HG02571 (cell line): ENCODE measurements around the gene GNA12.
"Not testable (repeated sequence)": the region's sequence is repeated elsewhere in the genome, so short reads cannot be mapped to it uniquely, and the experiment has no call there.

ENCODE experiments used
- ATAC-seq: cut with Tn5 transposase; IDR thresholded peaks from one replicate; pipeline ENCODE4 v1.9.1; 2021; ENCODE audit warnings: mild to moderate bottlenecking, moderate library complexity; ENCODE audit not compliant: unreplicated experiment

The GNA12 gene

GRCh38 chr7:2732388-2732787 is 111.7 kb downstream of the GNA12 start:
- no peak for ATAC-seq

GRCh38 chr7:2730846-2731770 is 113.0 kb downstream of the GNA12 start:
- no peak for ATAC-seq

DNA sequence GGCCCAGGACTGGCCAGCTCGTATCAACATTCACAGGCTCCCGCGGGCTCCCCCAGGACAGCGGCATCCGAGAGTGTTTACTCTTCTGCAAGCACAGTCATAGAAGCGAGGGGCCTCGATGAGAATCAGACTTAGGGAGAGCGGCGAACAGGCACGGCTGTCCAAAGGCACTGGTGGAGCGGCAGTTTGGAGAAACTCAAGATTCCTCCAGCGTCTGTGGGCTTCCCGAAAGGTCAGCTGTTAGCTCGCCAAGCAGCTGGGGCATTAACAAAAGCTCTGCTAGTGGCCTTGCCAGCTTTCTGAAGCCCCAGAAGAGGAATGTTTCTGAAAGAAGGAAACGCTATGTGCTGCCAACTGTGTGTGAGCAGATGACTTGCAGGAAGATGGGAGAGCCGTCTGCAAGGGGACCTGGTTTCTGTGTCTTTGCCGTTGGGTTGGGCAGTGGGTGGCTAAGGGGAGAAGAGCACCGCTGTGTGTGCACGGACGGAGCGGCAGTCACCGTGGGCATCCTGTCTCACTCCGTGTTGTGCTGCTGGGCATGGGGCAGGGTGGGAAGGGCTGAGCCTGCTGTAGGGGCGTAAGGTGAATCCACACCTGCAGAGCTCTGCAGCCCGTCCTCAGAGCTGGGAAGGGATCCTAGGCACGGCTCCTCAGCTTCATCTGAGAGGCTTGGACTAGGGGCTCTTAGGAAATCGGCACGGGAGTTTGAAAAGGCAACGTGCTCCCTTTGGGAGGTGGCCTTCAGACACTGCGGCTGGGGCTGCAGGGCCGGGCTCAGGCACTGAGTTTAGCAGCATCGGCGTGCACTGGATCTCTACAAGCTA is 114.0 kb downstream of the GNA12 start:
- ATAC-seq, result no peak

- ATAC-seq, result no peak
Measured at GRCh38 chr7:2729031-2729892, 114.8 kb downstream of the GNA12 start.

- ATAC-seq, result no peak
Measured at GRCh38 chr7:2728316-2729030, 115.6 kb downstream of the GNA12 start.

DNA sequence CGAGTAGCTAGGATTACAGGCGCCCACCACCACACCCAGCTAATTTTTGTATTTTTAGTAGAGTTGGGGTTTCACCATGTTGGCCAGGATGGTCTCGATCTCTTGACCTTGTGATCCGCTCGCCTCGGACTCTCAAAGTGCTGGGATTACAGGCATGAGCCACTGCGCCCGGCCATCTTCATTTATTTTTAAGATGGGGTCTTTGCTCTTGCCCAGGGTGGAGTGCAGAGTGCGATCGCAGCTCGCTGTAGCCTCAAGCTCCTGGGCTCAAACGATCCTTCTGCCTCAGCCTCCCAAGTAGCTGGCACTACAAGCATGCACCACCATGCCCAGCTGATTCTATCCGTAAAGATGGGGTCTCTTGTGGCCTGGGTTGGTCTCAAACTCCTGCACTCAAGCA is 116.9 kb downstream of the GNA12 start:
- not testable (repeated sequence) for ATAC-seq

DNA sequence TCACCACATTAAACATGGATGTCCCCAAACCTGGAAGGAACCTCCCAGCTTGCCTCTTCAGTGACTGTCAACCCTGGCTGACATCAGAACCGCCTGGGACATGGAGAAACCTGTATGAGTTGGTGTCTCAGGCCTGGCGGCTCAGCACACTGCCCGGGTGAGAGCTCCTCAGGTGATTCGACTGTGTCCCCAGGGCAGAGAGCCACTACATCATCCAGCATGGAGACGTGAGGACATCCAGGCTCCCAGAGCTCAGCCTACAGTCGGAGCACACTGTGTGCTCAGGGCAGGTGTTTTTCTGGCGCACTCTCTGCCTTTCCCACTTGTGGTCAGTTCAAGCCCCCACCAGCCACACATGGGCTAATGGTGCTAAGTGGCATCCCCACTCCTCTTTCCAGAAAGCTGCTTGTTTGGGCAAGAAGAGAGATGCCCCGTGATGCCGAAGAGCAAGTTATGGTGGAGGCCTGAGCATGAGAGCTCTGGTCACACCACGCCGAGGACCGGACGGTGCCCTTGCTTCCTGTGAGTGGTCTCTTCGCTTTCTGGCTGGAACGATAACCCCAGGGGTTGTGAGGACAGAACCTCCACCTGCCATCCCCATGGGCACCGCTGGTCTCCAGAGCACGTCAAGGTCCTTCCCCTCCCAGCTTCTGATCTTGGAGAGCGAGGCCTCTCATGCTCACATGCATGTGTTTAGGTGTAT is 117.6 kb downstream of the GNA12 start:
- no peak for ATAC-seq

GRCh38 chr7:2725178-2726105 is 118.7 kb downstream of the GNA12 start:
- ATAC-seq, result no peak

GRCh38 chr7:2724453-2725177 is 119.5 kb downstream of the GNA12 start:
- no peak for ATAC-seq

- ATAC-seq, result not testable (repeated sequence)
Measured at GRCh38 chr7:2724036-2724435, 120.1 kb downstream of the GNA12 start.

GRCh38 chr7:2723138-2723850 is 120.8 kb downstream of the GNA12 start:
- ATAC-seq, result no peak

GRCh38 chr7:2722591-2722990 is 121.5 kb downstream of the GNA12 start:
- ATAC-seq, result no peak

DNA sequence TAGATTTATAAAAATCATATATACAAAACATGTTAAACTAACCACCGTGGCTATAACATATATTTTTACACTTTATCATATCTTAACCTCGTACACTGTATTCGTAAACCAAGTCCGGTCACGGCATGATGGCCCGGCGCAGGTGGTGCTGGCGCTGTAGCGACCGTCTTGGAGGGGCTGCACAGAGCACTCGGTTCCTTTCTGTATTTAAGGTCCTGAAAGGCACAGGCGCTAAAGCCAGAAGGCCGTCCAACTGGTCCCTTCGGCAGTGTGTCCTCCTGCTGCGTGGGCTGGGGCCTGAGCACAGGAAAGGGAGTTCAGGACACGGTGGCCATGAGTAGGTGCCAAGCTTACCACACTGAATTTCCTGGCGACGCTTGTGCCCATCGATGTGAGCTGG is 122.3 kb downstream of the GNA12 start:
- no peak for ATAC-seq

DNA sequence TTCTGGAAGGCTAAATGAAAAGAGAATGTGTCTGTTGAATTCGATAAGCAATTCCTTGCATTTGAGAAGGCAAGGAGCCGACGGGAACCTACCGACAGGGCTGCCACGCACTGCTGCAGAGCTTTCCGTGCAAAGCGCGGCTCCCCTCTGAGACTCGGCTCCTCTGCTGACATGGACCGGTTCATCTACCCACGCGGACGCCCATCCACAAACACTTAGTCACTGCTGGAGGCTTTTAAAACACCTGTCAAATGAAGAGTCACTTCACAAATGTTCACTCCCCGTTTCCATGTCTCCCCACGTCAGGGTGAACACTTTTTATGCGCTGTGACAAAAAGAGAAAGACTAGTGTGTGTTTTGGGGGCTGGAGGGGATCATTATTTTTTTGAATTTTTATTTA is 124.1 kb downstream of the GNA12 start:
- no peak for ATAC-seq

DNA sequence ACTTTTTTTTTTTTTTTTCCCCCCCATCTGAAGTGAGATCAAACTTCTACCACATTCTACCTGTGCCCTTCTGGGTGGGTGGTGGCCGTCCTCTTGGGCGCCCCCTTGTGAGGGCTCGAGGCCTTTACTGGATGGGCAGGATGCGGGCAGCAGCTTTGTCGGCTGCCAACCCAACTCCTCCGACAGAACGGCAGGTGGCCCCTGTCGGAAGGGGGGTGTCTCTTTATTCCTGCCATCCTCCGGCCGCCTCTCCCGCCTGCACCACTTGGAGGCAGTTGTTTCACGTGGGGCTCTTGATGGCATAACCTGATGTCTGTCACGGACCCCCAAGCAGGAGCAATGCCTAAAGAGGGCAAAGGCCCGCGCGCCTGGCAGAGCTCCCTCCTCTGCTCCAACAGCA is 125.1 kb downstream of the GNA12 start:
- no peak for ATAC-seq

GRCh38 chr7:2718296-2718965 is 125.7 kb downstream of the GNA12 start:
- no peak for ATAC-seq
